Stimulated activated CD4-positive, alpha-beta T cell treated with anti-CD3 and anti-CD28 coated beads, Interleukin-2, amount 100 ng/mL, for 48 hours (primary cell): ENCODE data around the gene CLIC6.
"Not testable (repeated sequence)": the region's sequence is repeated elsewhere in the genome, so short reads cannot be mapped to it uniquely, and the experiment has no call there.

Experiments used
- DNase-seq, 2 donors: peaks; one replicate each; pipeline ENCODE4 v3.0.0-alpha.2; 2020

CLIC6 gene

DNA sequence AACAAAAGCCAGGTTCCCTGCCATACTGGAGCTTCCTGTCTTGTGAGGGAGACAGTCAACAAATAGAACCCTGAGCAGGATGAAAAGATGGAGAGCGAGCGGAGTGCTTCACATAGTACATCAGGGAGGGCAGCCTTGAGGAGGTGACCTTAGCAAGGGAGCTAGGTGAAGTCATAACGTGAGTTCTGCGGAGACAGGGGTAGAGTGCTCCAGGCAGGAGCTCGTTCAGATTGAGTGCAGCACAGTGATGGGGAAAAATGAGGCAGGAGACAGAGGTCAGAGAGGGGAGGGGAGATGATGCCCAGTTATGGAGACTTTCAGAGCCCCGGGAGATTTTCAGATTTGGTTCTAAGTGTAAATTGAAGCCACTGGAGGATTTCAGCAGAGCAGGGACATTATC is 15.3 kb upstream of the CLIC6 start:
- no peak for DNase-seq

DNA sequence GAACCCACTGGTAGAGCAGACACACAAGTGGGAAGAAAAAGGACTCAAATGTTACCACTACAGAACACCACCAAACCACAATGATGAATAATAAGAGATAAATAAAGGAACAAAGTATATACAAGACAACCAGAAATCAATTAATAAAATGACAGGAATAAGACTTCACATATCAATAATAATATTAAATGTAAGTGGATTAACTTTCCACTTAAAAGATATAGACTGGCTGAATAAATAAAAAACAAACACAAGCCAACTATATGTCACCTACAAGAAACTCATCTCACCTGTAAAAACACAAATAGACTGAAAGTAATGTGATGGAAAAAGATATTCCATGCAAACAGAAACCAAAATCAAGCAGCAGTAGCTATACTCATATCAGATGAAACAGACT is 6.9 kb upstream of the CLIC6 start:
- DNase-seq, result no peak

DNA sequence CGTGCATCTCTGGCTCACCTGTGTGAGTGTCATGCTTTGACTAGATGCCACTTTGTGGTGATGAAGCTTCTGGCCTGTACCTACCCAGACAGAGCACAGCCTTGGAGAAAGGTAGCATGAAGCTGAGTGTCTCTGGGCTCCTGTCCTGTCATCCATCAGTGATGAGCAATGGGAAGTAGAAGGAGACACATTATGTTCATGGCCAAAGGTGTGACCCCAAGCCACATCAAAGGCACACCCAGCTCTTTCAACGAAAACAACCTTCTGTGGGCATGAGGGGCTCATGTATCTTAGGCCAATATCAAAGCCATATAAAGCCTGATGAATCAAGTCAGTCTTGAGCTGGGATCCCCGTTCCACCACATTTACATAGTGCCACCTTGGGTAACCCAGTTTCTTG is 1.0 kb upstream of the CLIC6 start:
- no peak for DNase-seq

DNA sequence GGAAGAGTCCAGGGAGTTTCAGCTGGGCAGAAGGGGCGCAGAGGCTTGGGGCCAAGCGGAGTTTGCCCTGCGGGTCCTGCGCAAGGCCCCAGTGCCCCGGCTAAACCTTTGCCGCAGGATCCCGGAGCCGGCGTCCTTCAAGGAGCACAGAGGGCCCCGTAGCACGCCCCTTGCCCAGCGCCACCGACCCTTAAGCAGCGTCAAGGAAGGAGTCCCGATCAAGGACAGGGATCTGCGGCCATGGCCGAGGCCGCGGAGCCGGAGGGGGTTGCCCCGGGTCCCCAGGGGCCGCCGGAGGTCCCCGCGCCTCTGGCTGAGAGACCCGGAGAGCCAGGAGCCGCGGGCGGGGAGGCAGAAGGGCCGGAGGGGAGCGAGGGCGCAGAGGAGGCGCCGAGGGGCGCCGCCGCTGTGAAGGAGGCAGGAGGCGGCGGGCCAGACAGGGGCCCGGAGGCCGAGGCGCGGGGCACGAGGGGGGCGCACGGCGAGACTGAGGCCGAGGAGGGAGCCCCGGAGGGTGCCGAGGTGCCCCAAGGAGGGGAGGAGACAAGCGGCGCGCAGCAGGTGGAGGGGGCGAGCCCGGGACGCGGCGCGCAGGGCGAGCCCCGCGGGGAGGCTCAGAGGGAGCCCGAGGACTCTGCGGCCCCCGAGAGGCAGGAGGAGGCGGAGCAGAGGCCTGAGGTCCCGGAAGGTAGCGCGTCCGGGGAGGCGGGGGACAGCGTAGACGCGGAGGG is 520 bp downstream of the CLIC6 start:
- DNase-seq, result no peak

DNA sequence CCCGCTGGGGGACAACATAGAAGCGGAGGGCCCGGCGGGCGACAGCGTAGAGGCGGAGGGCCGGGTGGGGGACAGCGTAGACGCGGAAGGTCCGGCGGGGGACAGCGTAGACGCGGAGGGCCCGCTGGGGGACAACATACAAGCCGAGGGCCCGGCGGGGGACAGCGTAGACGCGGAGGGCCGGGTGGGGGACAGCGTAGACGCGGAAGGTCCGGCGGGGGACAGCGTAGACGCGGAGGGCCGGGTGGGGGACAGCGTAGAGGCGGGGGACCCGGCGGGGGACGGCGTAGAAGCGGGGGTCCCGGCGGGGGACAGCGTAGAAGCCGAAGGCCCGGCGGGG is 1.1 kb downstream of the CLIC6 start:
- not testable (repeated sequence) for DNase-seq

DNA sequence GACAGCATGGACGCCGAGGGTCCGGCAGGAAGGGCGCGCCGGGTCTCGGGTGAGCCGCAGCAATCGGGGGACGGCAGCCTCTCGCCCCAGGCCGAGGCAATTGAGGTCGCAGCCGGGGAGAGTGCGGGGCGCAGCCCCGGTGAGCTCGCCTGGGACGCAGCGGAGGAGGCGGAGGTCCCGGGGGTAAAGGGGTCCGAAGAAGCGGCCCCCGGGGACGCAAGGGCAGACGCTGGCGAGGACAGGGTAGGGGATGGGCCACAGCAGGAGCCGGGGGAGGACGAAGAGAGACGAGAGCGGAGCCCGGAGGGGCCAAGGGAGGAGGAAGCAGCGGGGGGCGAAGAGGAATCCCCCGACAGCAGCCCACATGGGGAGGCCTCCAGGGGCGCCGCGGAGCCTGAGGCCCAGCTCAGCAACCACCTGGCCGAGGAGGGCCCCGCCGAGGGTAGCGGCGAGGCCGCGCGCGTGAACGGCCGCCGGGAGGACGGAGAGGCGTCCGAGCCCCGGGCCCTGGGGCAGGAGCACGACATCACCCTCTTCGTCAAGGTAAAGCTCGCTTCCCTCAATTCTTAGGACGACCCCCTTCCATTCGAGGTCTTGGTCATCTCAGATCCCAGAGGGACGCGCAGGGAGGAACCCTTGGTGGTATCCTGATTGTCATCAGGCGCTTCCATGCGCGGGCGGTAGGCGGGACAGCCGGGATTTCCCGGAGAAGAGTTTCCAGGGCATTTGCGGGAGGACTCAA is 1.6 kb downstream of the CLIC6 start:
- no peak for DNase-seq

DNA sequence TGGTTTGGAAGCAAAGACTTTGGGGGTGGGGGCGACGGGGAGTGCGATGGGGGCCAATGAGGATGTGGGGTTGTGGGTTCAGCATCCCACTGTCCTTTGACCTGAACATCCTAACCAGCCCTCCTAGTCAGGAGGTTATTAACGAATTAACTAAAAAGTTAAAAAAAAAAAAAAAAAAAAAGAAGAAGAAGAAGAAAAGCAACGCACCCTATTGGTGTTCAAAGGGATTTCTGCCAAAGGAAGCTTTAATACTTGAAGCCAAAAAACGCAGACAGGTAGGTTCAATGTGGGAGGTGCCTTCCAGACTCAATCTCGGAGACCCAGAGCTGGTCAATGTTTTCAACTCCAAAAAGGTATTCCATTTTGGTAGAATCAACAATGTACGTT is 2.2 kb downstream of the CLIC6 start:
- no peak for DNase-seq

DNA sequence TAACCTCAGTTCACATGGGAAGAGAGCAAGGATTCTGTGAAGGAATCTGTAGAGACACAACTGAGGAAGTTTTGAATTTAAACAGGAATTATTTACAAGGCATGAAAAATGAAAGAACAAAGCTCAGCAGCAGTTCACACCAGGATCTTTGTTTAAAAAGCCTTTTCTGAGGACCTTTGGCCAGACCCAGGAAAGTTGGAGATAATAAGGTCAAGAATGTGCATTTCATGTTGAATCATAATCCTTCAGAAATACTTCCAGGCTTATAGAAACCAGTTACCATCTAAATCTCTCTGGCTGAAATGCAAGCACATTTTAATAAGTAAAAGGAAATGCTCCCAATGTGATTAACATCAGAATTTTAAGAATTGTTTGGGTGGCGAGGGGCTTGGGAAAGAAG is 2.7 kb downstream of the CLIC6 start:
- DNase-seq, result no peak

DNA sequence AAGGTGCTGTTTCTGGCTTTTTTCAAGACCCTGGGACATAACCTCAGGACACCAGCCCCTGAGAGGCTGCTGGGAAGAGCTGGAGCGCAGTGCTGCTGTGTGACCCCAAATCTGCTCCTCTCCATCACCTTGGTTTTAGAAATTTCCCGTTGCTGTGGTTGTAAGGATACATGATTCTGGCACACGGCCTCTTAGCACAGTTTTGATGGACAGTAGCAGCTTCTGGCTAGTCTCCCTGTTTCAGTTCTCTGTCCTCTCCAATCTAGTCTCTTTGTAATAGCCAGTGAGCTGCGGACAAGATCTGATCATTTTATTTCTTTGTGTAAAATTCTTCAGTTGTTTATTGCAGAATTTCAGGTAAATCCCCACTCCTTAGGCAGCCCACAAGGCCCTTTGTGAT is 3.1 kb downstream of the CLIC6 start:
- DNase-seq, result no peak

DNA sequence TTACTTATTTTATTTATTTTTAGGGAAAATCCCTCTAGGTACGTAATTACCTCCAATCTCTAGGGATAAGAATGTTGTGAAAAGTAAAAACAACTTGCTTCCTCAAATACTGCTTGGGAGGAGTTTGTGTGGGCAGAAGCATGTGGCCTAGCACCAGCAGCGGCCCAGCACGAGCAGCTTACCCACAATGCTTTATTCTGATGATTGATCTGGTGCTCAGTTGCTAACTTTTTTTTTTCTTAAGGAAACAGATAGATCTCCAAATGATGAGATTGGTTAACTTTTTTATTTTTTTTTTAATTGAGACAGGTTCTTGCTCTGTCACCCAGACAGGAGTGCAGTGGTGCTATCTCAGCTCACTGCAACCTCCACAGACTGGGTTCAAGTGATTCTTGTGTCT is 4.2 kb downstream of the CLIC6 start:
- no peak for DNase-seq

DNA sequence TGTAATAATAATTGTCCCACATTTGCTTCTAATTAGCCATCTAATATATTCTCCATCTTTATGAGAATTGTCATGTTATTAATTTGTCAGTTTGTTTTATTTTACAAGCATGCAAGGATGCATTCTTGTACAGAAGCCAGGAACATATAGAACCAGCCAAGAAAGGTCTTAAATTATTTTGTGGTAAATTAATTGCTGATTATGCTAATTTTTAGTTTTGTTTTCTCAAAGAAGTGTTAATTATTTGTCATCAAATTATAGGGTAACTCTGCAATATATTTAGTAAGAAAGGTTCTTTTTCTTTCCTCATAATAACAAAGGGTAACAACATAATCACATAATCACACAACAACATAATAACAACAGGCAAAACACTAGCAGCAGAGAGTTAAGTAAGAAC is 5.7 kb downstream of the CLIC6 start:
- no peak for DNase-seq

DNA sequence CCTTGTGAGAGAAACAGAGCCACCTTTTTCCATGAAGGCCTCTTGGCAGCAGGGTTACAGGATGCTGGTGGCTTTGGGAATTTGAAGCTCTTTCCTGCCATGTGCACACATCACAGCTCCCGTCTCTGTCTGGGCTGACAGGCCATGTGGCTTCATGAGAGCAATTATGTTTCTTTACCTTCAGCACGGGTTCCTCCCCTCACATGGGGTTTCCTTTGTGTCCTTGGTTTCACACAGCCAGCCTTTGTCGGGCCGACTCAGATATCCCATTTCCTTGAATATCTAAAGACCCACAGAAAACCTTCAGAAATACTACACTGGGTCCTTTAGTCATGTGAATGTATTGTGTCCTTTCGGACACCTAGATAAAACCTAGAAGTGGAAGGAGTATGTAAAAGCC is 7.1 kb downstream of the CLIC6 start:
- DNase-seq, result no peak

DNA sequence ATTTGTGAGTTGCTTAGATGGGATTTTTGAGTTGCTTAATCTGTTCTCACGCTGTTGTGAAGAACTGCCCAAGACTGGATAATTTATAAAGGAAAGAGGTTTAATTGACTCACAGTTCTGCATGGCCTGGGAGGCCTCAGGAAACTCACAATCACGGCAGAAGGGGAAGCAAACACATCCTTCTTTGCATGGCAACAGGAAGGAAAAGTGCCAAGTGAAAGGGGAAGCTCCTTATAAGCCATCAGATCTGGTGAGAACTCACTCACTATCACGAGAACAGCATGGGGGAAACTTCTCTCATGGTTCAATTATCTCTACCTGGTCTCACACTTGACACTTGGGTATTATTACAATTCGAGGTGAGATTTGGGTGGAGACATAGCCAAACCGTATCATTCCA is 10.3 kb downstream of the CLIC6 start:
- no peak for DNase-seq

DNA sequence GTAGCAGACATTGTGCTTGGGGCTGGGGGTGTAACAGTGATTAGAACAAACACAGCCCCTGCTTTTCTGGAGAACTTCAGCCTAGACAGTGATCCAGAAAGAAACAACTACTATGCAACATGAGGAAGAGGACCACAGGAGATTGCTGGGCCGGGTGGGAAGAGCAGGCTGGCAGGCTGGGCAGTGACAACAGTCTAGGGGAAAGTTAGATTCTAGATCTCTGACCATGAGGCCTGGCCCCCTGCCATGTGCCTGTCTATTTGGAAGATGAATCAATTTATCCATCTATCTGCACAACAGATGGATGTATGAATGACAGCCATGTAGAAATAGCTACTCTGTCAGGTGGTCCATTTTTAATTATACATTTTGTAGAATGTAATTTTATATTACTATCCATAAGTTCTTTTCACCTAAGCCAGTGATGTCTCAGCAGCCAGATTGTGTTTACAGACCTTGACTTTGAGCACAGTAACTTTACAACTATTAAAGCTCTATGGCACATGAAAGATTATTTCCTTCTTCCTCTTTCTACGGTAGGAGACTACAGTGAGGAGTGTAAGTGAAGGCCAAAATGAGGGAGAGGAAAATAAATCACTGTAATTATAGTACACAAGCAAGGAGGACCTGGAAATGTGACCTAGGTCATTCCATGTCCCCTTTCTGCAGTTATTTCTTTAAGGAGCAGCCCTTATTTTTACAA is 15.5 kb downstream of the CLIC6 start:
- DNase-seq, result no peak

DNA sequence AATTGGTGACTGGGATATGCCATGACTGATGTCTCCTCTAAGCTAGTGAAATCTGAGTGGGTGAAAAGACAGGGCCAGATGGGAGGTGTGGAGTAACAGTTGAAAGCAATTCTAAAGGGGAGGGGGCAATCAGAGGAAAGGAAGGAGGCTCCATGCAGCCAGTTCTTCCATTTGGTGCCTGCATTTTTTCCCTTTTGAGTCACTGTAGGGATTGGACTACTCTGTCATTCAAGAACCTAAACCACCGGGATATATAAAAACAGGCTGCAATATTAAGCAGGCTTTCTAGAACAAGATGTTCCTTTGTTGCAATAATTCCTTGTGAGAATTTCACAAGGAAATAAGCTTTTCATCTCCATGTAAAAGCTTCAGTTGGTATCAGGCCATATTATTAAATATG is 18.3 kb downstream of the CLIC6 start:
- no peak for DNase-seq

DNA sequence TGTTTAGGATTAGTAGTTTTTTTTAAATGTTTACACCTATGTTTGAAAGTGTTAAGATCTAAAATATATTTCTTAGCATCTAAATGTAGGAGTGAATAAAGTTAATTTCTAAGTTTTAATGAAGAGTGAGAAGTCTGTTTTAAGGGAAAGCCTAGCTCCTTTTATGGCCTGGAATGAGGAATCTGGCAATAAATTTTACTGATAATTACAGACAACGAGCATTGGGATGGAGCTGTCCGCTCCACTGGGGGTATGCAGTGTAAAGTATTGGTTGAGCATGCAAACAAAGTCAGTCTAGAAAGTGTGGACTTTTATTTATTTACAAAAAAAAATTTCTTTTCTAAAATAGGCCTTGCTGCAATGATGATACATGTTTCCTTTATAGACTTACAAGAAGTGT is 19.0 kb downstream of the CLIC6 start:
- no peak for DNase-seq

DNA sequence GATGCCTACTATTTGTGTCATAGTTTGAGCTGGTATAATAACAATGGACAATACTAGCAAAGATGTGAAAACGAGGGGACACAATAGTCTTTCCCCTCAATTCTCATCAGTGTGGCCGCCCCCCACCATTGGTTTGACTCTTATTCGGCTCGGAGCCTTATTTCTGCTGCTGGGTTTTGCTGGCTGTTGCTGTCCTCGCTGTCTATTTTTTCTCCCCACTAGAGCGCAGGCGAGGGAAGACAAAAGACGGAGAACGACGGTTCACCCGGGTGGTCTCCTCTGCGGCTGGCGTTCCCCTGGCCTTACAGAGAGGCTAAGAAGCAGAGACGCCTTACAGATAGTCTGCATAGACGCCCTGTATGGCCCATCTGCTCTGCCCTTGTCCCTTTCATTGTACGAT is 19.4 kb downstream of the CLIC6 start:
- no peak for DNase-seq

DNA sequence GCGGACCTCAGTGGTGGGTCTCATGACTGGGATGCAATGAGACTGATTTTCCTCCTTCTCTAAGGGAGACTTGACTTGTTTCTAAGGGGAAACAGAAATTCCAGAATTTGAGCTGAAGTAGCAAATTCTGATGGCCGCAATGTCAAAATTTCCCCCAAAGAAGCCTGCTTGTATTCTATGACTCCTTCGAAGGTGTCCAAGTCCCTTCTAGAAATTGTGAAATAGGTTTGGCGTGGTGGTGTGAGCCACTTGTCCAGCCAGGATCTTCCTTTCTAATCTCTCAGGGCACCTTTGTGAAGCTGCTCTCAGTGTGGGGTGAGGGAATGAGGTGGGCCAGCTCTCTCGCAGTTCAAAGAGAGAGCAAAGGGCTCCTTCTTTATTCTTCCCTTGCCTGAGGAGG is 19.9 kb downstream of the CLIC6 start:
- DNase-seq, result no peak

DNA sequence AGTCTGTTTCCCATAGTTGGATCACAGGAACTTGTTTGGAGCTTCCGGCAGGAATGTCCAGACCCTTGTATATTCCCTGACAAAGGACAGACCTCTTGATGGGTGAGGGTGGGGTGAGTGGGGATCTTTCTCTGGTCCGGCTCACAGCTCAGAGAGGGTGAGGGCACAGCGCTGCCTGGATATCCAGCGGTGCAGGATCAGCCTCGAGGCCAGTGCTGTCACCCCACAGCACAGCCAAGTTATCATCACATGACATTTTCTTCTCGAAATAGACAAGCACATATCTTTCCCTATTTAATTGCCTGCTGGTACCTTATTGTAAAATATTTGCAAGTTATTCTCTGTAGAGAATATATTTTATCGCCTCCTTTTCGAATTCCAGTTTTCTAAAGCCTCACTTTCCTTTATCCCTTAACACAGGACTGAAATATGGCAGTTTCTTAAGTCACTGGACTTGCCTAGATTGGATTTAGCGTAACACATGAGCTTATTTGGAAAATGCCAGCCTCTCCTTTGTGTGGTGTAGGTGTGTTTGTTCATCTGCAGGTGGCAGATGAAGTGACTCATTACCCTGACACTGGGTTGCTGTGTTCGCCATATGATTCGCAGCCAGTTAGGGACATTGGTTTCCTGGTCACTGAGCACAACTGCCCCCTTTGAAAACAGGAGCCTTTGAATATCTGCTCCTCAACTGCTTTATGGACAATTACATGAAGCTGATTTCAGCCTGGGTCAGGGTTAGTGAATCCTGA is 21.4 kb downstream of the CLIC6 start:
- no peak for DNase-seq

DNA sequence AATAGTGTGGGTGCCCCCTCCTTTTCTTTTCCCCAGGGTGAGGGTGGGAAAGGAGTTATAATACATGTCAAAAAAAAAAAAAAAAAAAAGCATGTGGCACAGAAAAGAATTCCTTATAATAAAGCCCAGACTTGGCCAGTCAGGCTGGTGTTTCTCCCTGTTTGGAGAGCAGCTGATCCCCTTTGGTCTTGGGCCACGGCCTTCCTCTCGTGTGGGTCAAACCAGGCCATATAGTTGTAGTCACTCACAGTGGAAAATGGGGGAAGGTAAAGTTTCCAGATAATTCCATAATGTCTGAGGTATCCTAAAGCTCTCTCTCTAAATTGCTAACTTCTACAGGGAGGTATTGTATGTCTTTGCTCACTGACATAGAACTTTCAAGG is 22.0 kb downstream of the CLIC6 start:
- DNase-seq, result no peak

DNA sequence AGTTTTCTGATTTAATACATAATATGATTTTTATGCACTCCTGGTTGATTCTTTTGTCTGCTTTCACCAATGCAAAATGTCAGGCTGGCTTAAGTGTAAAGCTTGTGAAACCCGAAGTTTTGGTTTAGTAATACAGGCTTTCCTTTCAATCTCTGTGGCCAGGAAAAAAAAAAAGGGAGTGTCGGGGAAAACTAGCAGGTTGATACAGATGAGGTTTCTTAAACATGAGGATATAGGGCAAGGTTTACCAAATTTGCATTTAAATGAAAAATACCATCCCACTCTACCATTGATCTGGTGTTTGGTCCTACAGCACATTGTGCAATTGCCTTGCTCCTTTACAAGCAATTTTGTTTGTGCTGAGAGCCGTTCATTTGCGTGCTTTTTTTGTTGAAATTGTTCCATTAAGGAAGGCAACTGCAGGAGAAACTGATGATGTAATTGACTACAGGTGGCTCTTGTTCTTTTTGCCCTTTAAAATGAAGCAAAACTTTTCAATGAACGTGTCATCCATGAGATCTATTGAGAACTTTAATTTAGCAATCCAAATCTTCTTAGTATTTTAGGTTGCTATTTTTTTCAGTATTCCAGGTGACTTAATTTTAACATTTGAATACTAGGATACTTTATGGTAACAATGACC is 22.7 kb downstream of the CLIC6 start:
- DNase-seq, result no peak

DNA sequence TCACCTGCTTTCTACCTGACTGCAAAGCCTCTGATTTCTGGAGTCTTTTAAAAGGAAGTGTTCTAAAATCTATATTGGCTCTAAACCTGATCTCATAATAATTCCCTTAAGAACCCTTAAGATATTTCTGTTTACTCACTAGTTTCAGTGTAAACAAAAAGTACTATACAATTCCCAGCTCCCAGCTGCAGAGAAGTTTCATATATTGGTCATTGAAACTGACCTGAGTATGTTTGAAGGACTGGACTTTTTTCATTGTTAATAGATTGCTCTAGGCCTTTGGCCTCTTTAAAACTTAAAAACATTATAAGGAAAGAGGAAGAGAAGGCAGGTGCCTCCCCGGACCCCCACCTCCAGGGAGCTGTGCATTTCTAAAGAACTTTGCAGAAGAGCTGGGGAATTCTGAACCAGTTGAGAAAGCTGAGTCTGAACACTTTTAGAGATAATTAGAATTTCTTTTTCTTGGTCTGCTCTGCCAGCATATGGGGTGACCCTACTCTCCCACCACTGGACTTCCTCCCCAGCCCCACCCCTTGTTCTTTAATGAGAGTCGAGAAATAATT is 23.7 kb downstream of the CLIC6 start:
- no peak for DNase-seq
